A172 (cell line): ENCODE data around the gene UBA7. TPM values are rescaled to one million over a fixed set of nuclear protein-coding genes. Genes with fewer than 3 reads are reported as not detected.

Experiments used
- DNase-seq: peaks from one replicate; pipeline ENCODE4 v3.0.0-alpha.2; 2015; ENCODE audit warnings: low spot score
- total RNA-seq: library from RNA; depleted of rRNA; stranded (reverse); fragments of >200 nt; shearing (Covaris generic); gene quantifications from 2 replicates; pipeline ENCODE4 v1.2.3, GENCODE V29; 2014

Gene UBA7
- total RNA-seq, 1 experiment from 2014 or later: 13.1 TPM

- DNase-seq: no peak
Measured at GRCh38 chr3:49805897-49806701, 7.7 kb downstream of the UBA7 start.

- no peak for DNase-seq
Measured at GRCh38 chr3:49805367-49805782, 8.4 kb downstream of the UBA7 start.

GRCh38 chr3:49804141-49805041 is 9.4 kb downstream of the UBA7 start:
- no peak for DNase-seq

- DNase-seq: peak; percentile 12
Measured at GRCh38 chr3:49803465-49804140, 10.2 kb downstream of the UBA7 start.

- peak; percentile 69 for DNase-seq
Measured at GRCh38 chr3:49802719-49803464, 10.9 kb downstream of the UBA7 start, which contains the start of gene INKA1. TSS of gene INKA1 (plus strand) at chr3:49803261. CDS start at chr3:49803393, 132 bp downstream.

GRCh38 chr3:49801160-49801559 is 12.6 kb downstream of the UBA7 start:
- no peak for DNase-seq

GRCh38 chr3:49799761-49800160 is 14.0 kb downstream of the UBA7 start, which contains the start of gene CDHR4:
TSS of gene CDHR4 (minus strand) at chr3:49799873. CDS start at chr3:49799812, 61 bp downstream.
- DNase-seq: peak; percentile 49

- no peak for DNase-seq
Measured at GRCh38 chr3:49799105-49799504, 14.6 kb downstream of the UBA7 start.

GRCh38 chr3:49794926-49795905 is 18.5 kb downstream of the UBA7 start:
- no peak for DNase-seq

- no peak for DNase-seq
Measured at GRCh38 chr3:49794431-49794830, 19.3 kb downstream of the UBA7 start.

GRCh38 chr3:49793486-49794085 is 20.2 kb downstream of the UBA7 start:
- DNase-seq: no peak

- DNase-seq: no peak
Measured at GRCh38 chr3:49792371-49793150, 21.2 kb downstream of the UBA7 start.

- DNase-seq: no peak
Measured at GRCh38 chr3:49791571-49791970, 22.2 kb downstream of the UBA7 start.

GRCh38 chr3:49790626-49791411 is 22.9 kb downstream of the UBA7 start:
- DNase-seq: peak; percentile 62

- no peak for DNase-seq
Measured at GRCh38 chr3:49788056-49788455, 25.7 kb downstream of the UBA7 start.

GRCh38 chr3:49787536-49787935 is 26.2 kb downstream of the UBA7 start:
- no peak for DNase-seq

- peak; percentile 7 for DNase-seq
Measured at GRCh38 chr3:49787182-49787464, 26.6 kb downstream of the UBA7 start.
